Effector memory CD4-positive, alpha-beta T cell (primary cell): ENCODE measurements around the gene OR52B6.
"Not testable (repeated sequence)": the region's sequence is repeated elsewhere in the genome, so short reads cannot be mapped to it uniquely, and the experiment has no call there.

Experiments used
- DNase-seq, 3 donors: peaks; one replicate each; pipeline ENCODE4 v3.0.0-alpha.2; 2020
- H3K27ac ChIP-seq: 2 replicates; pipeline ENCODE4 v1.7.0; 2013; ENCODE audit warnings: mild to moderate bottlenecking, low read length, moderate library complexity; ENCODE audit not compliant: insufficient read depth, poor library complexity, severe bottlenecking
- H3K27me3 ChIP-seq: replicated peaks from 2 replicates; pipeline ENCODE4 v1.7.0; 2013; ENCODE audit warnings: mild to moderate bottlenecking, low read length; ENCODE audit not compliant: insufficient read depth, control insufficient read depth, poor library complexity, severe bottlenecking
- H3K36me3 ChIP-seq: 2 replicates; pipeline ENCODE4 v1.7.0; 2013; ENCODE audit warnings: mild to moderate bottlenecking, low read length, moderate library complexity; ENCODE audit not compliant: control insufficient read depth, insufficient read depth
- H3K4me1 ChIP-seq: 2 replicates; pipeline ENCODE4 v1.7.0; 2013; ENCODE audit warnings: low read length, mild to moderate bottlenecking; ENCODE audit not compliant: control insufficient read depth, insufficient read depth, poor library complexity, severe bottlenecking
- H3K4me3 ChIP-seq: 2 replicates; pipeline ENCODE4 v1.7.0; 2013; ENCODE audit warnings: low read length, low read depth, mild to moderate bottlenecking; ENCODE audit not compliant: insufficient read depth, poor library complexity, severe bottlenecking
- H3K9me3 ChIP-seq: 2 replicates; pipeline ENCODE4 v1.7.0; 2013; ENCODE audit warnings: mild to moderate bottlenecking, low read length, moderate library complexity; ENCODE audit not compliant: control insufficient read depth

OR52B6 gene

DNA sequence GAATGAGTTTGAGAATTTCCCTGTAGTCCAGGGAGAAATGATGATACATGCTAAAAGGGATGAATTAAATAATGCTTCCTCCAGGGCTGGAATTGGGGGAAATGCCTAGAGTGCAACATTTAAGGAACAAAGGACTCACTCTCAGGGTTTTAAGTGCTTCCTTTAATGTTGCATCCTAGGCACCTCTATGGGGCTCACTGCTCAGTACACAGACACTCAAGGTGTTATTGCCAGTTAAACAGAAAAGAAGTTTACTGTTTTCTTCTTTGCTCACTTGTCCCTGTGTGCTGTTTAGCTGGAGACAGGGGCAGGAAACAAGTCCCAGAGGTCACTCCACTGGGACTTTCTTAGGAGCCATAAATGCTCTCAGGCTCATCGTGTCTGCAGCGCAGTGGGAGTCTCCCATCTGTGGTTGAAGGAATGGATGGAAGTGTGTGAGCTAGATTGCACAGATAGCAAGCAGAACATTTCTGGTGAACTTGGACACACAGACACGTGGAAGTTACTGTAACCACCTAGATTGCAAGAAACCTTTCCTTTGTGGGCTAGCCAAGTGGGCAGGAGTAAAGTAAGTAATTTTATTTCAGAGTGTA, 24.0 kb upstream of the OR52B6 start:
- Histone ChIP-seq H3K36me3 (no peaks in the 10 kb centered on the region), H3K27me3 (no peaks in the 10 kb centered on the region), H3K27ac (no peak overlapping the region), H3K9me3 (no peaks in the 10 kb centered on the region), H3K4me3 (no peak overlapping the region), H3K4me1 (no peaks in the 10 kb centered on the region)
- no peak for DNase-seq

DNA sequence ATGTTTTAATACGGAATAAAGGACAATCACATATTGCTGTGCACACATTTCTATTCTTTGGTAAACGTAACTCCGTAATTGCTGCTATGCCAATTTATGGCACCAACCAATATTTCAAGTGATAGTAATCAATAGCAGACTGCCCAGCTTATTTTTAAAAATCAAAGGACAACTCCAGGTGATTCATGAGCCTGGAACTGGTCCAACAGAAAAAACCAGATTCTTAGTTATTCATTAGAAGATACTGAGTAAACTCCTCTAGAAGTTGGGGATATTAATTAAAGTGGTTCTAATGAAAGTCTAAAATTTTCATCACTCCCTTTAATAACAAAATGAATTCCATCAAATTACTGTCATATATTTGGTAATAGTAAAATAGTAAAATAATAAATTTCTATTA, 22.9 kb upstream of the OR52B6 start:
- Histone ChIP-seq H3K36me3 (no peaks in the 10 kb centered on the region), H3K27ac (no peak overlapping the region), H3K27me3 (no peaks in the 10 kb centered on the region), H3K4me1 (no peaks in the 10 kb centered on the region), H3K4me3 (no peak overlapping the region), H3K9me3 (no peaks in the 10 kb centered on the region)
- no peak for DNase-seq

DNA sequence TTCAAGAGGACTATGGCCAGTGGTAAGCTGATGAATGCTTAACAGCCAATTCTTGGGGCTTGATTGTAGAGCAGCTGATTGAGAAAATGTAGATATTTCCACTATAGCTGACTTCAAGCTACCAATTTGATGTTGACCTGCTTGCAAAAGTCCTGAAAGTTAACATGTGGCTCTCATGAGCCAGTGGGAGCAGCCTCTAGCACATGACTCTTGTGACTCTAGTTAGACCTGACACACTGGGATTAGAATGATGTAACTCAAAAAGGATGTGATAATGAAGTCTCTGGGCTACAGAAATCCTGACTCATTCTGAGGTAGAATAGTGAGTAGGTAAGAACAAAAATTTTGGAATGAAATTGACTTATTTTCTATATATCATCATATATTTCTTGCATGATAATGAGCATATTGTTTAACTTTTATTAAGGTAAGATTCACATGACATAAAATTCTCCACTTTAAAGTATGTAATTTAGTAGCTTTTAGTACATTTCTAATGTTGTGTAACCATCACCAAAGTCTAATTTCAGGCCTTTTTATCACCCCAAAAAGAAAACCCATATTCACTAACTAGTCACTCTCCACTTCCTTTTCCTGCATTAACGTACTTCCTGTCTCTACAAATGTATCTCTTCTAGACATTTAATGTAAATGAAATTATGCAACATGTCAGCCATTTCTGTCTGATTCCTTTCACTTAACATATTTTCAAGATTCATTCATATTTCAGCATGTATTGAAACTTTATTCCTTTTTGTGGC, 16.2 kb upstream of the OR52B6 start:
- H3K9me3 ChIP-seq = no peaks in the 10 kb centered on the region
- no peaks in the 10 kb centered on the region for H3K27me3 ChIP-seq
- no peaks in the 10 kb centered on the region for H3K4me1 ChIP-seq
- H3K36me3 ChIP-seq = no peaks in the 10 kb centered on the region
- no peak overlapping the region for H3K27ac ChIP-seq
- no peak overlapping the region for H3K4me3 ChIP-seq
- DNase-seq = no peak

DNA sequence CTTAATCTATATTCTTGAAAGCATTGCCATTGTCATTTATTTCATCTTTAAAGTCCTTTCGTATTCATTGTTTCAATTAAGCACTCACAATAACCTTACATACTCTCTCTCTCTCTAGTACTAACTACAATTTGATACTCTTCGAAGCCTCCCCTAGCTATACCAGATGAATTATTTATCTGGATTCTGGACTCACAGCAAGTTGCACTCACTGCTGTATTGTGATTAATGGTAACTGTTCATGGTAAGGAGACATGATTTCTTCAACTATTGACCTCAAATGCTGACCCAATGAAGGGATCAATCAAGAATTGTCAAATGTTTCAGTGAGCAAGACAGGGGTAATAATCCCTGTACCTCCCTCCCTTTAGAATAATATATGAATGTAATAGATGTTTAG, 6.0 kb upstream of the OR52B6 start:
- H3K9me3 ChIP-seq = no peaks in the 10 kb centered on the region
- no peak for DNase-seq
- no peaks in the 10 kb centered on the region for H3K4me1 ChIP-seq
- no peak overlapping the region for H3K27ac ChIP-seq
- H3K4me3 ChIP-seq = no peak overlapping the region
- H3K36me3 ChIP-seq = no peaks in the 10 kb centered on the region
- H3K27me3 ChIP-seq = no peaks in the 10 kb centered on the region

DNA sequence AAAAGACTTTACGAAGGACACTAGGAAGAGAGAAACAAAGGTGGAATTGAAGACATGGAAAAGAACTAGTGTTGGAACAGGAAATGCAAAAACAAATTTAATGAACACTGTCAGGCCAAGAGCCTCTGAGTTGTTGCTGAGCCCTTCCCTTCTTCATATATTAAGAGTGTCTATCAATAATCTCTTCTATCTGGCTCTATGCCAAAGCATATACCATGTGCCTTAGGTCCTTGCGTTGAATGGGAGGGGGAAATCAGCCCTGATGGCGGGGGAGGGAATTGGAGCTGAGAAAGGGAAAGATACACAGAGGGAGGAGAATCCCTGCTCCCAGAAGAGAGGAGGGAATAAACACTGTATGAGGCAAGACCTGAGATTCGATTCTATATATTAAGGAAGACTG, 5.5 kb upstream of the OR52B6 start:
- Histone ChIP-seq H3K27me3 (no peaks in the 10 kb centered on the region), H3K27ac (no peak overlapping the region), H3K36me3 (no peaks in the 10 kb centered on the region), H3K4me3 (no peak overlapping the region), H3K9me3 (no peaks in the 10 kb centered on the region), H3K4me1 (no peaks in the 10 kb centered on the region)
- no peak for DNase-seq

DNA sequence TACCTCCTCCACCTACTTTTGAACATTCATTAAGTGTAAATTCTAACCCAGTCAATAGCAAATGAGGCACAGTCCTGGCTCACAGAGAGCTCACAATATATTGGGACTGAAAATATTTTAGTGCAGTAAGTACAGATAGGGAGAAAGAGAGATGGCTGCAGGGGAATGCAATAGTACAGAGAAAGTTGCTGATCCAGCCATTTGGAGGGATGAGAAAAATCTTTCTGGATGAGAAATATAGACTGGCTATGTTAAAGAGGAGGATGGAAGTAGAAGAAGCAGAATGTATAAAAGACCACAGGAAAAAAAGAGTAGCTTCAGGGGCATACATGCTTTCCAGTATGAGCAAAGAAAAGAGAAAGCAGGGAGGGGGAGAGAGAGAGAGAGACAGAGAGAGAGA, 3.6 kb upstream of the OR52B6 start:
- DNase-seq = no peak

DNA sequence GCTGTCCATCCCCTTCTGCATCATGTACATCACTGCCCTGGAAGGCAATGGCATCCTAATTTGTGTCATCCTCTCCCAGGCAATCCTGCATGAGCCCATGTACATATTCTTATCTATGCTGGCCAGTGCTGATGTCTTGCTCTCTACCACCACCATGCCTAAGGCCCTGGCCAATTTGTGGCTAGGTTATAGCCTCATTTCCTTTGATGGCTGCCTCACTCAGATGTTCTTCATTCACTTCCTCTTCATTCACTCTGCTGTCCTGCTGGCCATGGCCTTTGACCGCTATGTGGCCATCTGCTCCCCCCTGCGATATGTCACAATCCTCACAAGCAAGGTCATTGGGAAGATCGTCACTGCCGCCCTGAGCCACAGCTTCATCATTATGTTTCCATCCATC, 337 bp downstream of the OR52B6 start:
- Histone ChIP-seq H3K4me1 (no peaks in the 10 kb centered on the region), H3K27me3 (no peaks in the 10 kb centered on the region), H3K4me3 (no peak overlapping the region), H3K9me3 (no peaks in the 10 kb centered on the region), H3K36me3 (no peaks in the 10 kb centered on the region), H3K27ac (no peak overlapping the region)
- DNase-seq = no peak

More for the DNA sequence above, 3.6 kb upstream of the OR52B6 start:
- Histone ChIP-seq H3K4me1 (no peaks in the 10 kb centered on the region), H3K4me3 (no peak overlapping the region), H3K27me3 (no peaks in the 10 kb centered on the region), H3K27ac (no peak overlapping the region), H3K36me3 (no peaks in the 10 kb centered on the region), H3K9me3 (no peaks in the 10 kb centered on the region)

DNA sequence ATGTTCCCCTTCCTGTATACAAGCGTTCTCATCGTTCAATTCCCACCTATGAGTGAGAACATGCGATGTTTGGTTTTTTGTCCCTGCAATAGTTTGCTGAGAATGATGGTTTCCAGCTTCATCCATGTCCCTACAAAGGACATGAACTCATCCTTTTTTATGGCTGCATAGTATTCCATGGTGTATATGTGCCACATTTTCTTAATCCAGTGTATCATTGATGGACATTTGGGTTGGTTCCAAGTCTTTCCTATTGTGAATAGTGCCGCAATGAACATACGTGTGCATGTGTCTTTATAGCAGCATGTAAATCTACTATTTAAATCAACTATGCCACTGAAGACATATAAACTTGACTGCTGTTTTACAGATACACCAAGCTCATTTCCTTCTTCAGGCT, 3.8 kb downstream of the OR52B6 start:
- not testable (repeated sequence) for H3K27ac ChIP-seq, H3K27me3 ChIP-seq, H3K4me1 ChIP-seq, H3K36me3 ChIP-seq, H3K4me3 ChIP-seq, H3K9me3 ChIP-seq, DNase-seq

DNA sequence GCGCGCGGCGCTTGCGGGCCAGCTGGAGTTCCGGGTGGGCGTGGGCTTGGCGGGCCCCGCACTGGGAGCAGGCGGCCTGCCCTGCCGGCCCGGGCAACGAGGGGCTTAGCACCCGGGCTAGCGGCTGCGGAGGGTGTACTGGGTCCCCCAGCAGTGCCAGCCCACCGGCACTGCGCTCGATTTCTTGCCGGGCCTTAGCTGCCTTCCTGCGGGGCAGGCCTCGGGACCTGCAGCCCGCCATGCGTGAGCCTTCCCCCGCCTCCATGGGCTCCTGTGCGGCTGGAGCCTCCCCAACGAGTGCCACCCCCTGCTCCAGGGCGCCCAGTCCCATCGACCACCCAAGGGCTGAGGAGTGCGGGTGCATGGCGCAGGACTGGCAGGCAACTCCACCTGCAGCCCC, 9.2 kb downstream of the OR52B6 start:
- not testable (repeated sequence) for H3K9me3 ChIP-seq, DNase-seq, H3K4me3 ChIP-seq, H3K27ac ChIP-seq, H3K4me1 ChIP-seq, H3K27me3 ChIP-seq, H3K36me3 ChIP-seq

DNA sequence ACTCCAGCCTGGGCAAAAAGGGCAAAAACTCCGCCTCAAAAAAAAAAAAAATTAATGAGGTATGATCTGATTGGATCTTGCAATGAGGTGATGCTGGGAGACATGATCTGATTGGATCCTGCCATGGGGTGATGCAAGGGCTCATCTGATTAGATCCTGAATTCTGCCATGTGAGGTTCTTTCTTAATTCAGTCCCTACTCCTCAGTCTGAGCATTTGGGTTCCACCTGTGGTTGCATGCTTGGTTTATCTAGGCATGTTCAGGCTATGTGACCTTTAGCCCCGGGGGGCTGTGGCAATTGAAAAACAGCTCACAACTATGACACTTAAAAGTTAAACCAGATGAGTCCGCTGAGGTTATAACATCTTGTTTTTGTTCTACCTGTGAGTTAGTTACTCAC, 10.9 kb downstream of the OR52B6 start:
- Histone ChIP-seq H3K27me3 (no peaks in the 10 kb centered on the region), H3K4me3 (no peak overlapping the region), H3K36me3 (no peaks in the 10 kb centered on the region), H3K9me3 (no peaks in the 10 kb centered on the region), H3K4me1 (no peaks in the 10 kb centered on the region), H3K27ac (no peak overlapping the region)
- DNase-seq = no peak
